G401 (cell line): ENCODE data around the gene GUK1. TPM values are rescaled to one million over a fixed set of nuclear protein-coding genes. Genes with fewer than 3 reads are reported as not detected.
"Not testable (repeated sequence)": the region's sequence is repeated elsewhere in the genome, so short reads cannot be mapped to it uniquely, and the experiment has no call there.

ENCODE experiments used
- DNase-seq: peaks from one replicate; pipeline ENCODE4 v3.0.0-alpha.2; 2015; ENCODE audit warnings: low spot score
- in situ Hi-C: cut with HindIII; loops from 2 replicates; pipeline ENCODE4 v1.10.0; 2016; ENCODE audit warnings: low sequenced_read_pairs, mixed read lengths
- total RNA-seq: library from RNA; depleted of rRNA; stranded (reverse); fragments of >200 nt; shearing (Covaris generic); gene quantifications from 2 replicates; pipeline ENCODE4 v1.2.3, GENCODE V29; 2014; rRNA removed

GUK1 gene
- total RNA-seq, 1 experiment from 2014 or later: 172 TPM

DNA sequence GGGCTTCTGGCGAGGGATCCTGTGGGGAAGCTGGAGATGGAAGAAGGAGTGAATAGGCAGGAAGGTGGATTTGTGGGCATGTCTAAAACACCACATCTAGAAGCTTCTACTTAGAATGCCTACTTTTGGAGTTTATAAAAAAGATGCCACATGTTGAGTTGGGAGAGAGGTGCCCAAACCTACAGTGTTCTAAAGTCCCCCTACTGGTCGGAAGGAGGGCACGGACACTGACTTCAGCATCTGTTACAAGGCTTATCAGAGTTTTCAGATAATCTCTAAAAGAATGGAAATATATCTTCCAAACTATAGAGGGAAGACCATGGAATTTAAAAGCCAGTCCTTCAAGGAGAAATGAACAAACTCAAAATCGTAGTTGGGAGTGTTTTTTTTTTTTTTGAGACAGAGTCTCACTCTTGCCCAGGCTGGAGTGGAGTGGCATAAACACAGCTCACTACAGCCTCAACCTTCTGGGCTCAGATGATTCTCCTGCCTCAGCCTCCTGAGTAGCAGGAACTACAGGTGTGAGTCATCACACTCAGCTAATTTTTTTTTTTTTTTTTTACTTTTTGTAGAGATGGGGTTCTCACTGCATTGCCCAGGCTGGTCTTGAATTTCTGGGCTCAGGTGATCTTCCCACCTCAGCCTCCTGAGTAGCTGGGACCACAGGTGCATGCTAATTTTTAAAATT, 40.3 kb downstream of the GUK1 start:
- no peak for DNase-seq
- in situ Hi-C loops: loop anchor here (10.0 kb wide), 1 partner anchor 56 kb away; no protein-coding TSS in a partner anchor

- no peak for DNase-seq
- in situ Hi-C loops: loop anchor here (10.0 kb wide), 1 partner anchor 56 kb away; no protein-coding TSS in a partner anchor
Observed at GRCh38 chr1:228180959-228181644, 41.0 kb downstream of the GUK1 start.

DNA sequence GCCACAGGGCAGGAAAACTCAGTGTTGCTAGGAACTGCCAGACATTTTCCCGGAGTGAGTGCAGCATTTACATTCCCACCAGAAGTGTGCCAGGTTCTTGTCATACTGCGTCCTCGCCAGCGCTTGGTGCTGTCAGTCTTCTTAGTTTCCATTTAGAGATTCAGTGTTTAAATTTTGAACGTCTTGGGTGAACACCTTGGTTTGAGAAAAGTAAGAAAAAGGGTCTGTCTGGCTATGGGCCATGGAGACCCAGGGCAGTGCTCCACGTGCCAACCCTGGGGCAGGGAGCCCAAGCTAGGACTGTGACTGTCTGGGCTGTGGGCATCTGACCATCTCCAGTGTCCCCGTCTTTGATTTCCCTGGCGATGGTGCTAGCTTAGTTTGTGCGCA, 41.6 kb downstream of the GUK1 start:
- in situ Hi-C loops: loop anchor here (10.0 kb wide), 1 partner anchor 57 kb away; no protein-coding TSS in a partner anchor
- no peak for DNase-seq

DNA sequence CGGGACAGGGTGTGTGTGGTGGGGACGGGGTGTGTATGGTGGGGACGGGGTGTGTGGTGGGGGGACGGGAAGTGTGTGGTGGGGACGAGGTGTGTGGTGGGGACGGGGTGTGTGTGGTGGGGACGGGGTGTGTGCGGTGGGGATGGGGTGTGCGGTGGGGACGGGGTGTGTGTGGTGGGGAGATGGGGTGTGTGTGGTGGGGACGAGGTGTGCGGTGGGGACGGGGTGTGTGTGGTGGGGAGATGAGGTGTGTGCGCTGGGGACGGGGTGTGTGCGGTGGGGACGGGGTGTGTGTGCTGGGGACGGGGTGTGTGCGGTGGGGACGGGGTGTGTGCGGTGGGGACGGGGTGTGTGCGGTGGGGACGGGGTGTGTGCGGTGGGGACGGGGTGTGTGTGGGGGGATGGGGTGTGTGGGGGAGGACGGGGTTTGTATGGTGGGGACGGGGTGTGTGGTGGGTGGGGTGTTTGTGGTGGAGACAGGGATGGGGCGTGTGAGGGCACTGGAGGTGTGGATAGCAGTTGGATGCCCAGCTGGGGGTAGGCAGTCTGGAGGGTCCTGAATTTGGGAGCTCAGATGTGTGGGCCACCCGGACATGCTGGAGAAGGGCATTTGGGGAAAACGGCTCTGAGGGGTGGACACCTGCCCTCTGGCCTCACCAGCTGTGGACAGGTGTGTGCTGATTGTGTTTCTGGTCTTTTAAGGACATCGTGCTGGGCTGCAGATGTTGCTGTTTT, 42.4 kb downstream of the GUK1 start:
- in situ Hi-C loops: loop anchor here (10.0 kb wide), 1 partner anchor 58 kb away; no protein-coding TSS in a partner anchor
- DNase-seq: no peak

GRCh38 chr1:228184152-228184551, 44.1 kb downstream of the GUK1 start:
- in situ Hi-C loops: loop anchor here (10.0 kb wide), 1 partner anchor 59 kb away; no protein-coding TSS in a partner anchor
- DNase-seq: no peak

- in situ Hi-C loops: loop anchor here (10.0 kb wide), 1 partner anchor 61 kb away; no protein-coding TSS in a partner anchor
- DNase-seq: no peak
Observed at GRCh38 chr1:228185641-228185965, 45.5 kb downstream of the GUK1 start.

- not testable (repeated sequence) for DNase-seq
- in situ Hi-C loops: loop anchor here (10.0 kb wide), 1 partner anchor 63 kb away; no protein-coding TSS in a partner anchor
Observed at GRCh38 chr1:228188249-228188648, 48.2 kb downstream of the GUK1 start.

GRCh38 chr1:228190182-228190581, 50.1 kb downstream of the GUK1 start:
- in situ Hi-C loops: no loop called here
- DNase-seq: no peak

GRCh38 chr1:228190778-228191177, 50.7 kb downstream of the GUK1 start:
- no peak for DNase-seq
- in situ Hi-C loops: no loop called here

DNA sequence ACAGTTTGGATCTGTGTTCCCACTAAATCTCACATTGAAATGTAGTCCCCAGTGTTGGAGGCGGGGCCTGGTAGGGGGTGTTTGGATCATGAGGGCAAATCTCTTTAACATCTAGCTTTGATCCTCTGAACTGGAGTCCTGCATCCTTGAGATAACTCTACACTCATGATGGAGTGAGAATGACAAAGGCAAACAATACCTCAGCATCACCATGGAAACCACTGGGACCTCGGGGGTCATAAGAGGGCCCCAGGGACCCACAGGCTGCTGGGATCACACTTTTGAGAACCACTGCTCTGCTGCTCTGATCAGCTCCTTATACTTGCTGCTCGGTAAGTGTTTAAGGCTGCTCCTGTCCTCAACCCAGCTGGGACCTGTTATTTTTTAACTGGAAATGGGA, 54.4 kb downstream of the GUK1 start:
- in situ Hi-C loops: no loop called here
- DNase-seq: no peak

DNA sequence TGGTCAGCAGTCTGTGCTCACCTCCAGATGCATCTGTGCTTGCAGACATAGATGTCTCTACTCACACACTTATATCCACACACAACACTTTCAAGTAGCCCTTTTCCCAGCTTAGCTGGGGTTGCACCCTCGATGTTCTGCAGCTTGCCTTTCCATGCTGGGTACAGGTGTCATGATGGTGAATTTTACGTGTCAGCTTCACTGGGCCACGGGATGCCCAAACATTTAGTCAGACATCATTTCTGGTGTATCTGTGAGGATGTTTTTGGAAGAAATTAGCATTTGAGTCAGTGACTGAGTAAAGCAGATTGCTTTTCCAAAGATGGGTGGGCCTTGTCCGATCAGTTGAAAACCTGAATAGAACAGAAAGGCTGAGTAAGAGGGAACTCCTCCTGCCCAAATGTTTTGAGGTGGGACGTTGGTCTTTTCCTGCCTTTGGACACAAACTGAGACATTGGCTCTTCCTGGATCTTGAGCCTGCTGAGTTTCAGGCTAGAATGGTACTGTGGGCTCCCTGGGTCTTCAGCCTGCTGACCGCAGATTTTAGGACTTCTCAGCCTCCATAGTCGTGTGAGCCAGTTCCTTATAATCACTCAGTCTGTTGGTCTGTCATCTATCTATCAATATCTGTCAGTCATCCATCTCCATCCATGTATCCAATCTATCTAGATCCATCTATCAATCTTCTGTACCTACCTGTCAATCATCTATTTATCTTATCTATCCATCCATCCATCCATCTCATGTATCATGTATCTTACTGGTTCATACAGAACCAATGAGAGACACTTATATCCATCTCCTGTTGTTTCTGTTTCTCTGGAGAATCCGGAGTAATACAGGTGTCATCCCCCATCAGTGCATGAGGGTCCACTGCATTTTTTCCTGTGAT, 55.1 kb downstream of the GUK1 start:
- DNase-seq: no peak
- in situ Hi-C loops: no loop called here

DNA sequence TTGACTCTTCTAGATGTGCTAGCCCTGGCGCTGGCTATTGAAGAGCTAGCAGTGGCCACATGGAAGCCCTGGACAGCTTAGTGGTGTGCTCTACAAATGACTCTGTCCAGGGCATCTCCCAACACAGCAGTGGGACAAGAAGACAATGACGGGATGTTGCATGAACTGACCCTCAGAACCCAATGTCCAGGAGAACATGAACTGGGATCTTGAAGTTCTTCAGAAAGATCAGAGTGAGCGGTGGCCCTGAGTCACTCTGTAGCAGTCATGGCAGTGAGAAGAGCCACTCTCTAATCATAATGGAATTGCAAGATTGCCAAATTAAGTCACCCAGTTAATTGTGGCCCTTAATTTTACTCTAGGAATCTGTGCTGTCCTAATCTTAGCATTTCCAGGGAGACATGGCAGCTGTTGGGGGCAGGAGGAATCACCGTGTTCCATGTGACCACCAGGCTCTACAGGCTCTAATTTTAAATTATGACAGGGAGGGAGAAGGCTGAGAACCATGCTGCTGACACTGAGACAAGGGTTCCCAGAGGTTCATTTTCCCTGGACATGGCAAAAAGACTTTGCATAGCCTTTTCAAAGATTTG, 57.6 kb downstream of the GUK1 start:
- no peak for DNase-seq
- in situ Hi-C loops: no loop called here

Other genes starting within 250 kb of the GUK1 start
- 1.2 and 2.7 TPM in 2 replicates for gene WNT9A, start 192.3 kb upstream of the GUK1 start, total RNA-seq
- gene WNT3A, start 133.3 kb upstream of the GUK1 start, total RNA-seq: 0.37 TPM in 1 of 2 replicates, not detected in the other
- gene ARF1, start 57.6 kb upstream of the GUK1 start, total RNA-seq: 298 and 328 TPM in 2 replicates
- gene C1orf35, start 37.0 kb upstream of the GUK1 start, total RNA-seq: 29.7 and 36.9 TPM in 2 replicates
- gene MRPL55, start 31.0 kb upstream of the GUK1 start, total RNA-seq: 93.7 and 103 TPM in 2 replicates
- gene GJC2, start 9.7 kb downstream of the GUK1 start, total RNA-seq: 0.74 and 1.2 TPM in 2 replicates
- 9.7 and 19.0 TPM in 2 replicates for gene IBA57, start 25.5 kb downstream of the GUK1 start, total RNA-seq
- gene OBSCN, start 67.8 kb downstream of the GUK1 start, total RNA-seq: 7.3 and 7.7 TPM in 2 replicates